K562 (cell line): ENCODE data around the gene FUBP3. TPM values are rescaled to one million over a fixed set of nuclear protein-coding genes. Genes with fewer than 3 reads are reported as not detected.

Experiments used
- ARID3B ChIP-seq: fragments of 250-450 bp; sonication (Bioruptor Pico); IDR thresholded peaks from 2 replicates; pipeline ENCODE4 v1.4.0; 2020; ENCODE audit warnings: borderline replicate concordance
- BHLHE40 ChIP-seq: IDR thresholded peaks from 2 replicates; pipeline ENCODE4 v1.6.1; 2011; ENCODE audit warnings: low read length, improper control_type of control experiment
- CCAR2 ChIP-seq: fragments of 200-400 bp; formaldehyde crosslinking; IDR thresholded peaks from 2 replicates; pipeline ENCODE4 v1.6.1; 2017; ENCODE audit warnings: mild to moderate bottlenecking, low read depth, low read length
- CGGBP1 ChIP-seq: fragments of 250-450 bp; sonication (Bioruptor Pico); IDR thresholded peaks from 2 replicates; pipeline ENCODE4 v1.9.0; 2021; ENCODE audit warnings: mild to moderate bottlenecking
- E2F8 ChIP-seq: fragments of 450-650 bp; IDR thresholded peaks from 2 replicates; pipeline ENCODE4 v1.7.1; 2018; ENCODE audit warnings: mild to moderate bottlenecking, low read depth; ENCODE audit not compliant: partially characterized antibody
- FOXK2 ChIP-seq, 2 experiments: fragments of 450-650 bp; IDR thresholded peaks in 1 of 2; conservative IDR thresholded peaks in 1 of 2; 2 replicates each; pipeline ENCODE4 v1.6.1; 2016; ENCODE audit warnings: low read depth in 2 of 2, mild to moderate bottlenecking in 1 of 2
- HNRNPK ChIP-seq: fragments of 200-400 bp; formaldehyde crosslinking; IDR thresholded peaks from one replicate; pipeline ENCODE4 v1.6.1; 2018; ENCODE audit warnings: mild to moderate bottlenecking, low read depth, low read length; ENCODE audit not compliant: poor library complexity, severe bottlenecking
- KDM1A ChIP-seq, 2 experiments: fragments of 450-650 bp; IDR thresholded peaks; 2 replicates each; pipeline ENCODE4 v1.6.1; 2016; ENCODE audit warnings: mild to moderate bottlenecking in 2 of 2
- MEF2A ChIP-seq: IDR thresholded peaks from 2 replicates; pipeline ENCODE4 v1.6.1; 2011; ENCODE audit warnings: low read depth, mild to moderate bottlenecking, low read length, moderate library complexity; ENCODE audit not compliant: control insufficient read depth
- NFIC ChIP-seq: fragments of 450-650 bp; IDR thresholded peaks from 2 replicates; pipeline ENCODE4 v1.6.1; 2017; ENCODE audit warnings: mild to moderate bottlenecking, inconsistent platforms
- PKNOX1 ChIP-seq: fragments of 450-650 bp; IDR thresholded peaks from 2 replicates; pipeline ENCODE4 v1.6.1; 2016
- POLR2AphosphoS2 ChIP-seq: IDR thresholded peaks from 2 replicates; pipeline ENCODE4 v1.6.1; 2012; ENCODE audit warnings: low read length, improper control_type of control experiment
- POLR2AphosphoS5 ChIP-seq: IDR thresholded peaks from 2 replicates; pipeline ENCODE4 v1.6.1; 2011; ENCODE audit warnings: mild to moderate bottlenecking, low read depth, low read length, moderate library complexity; ENCODE audit not compliant: control insufficient read depth, insufficient read depth
- POU5F1 ChIP-seq: fragments of 150-350 bp; IDR thresholded peaks from 2 replicates; pipeline ENCODE4 v1.6.1; 2014; ENCODE audit warnings: borderline replicate concordance, low read length, low read depth, mild to moderate bottlenecking; ENCODE audit not compliant: partially characterized antibody
- RBM14 ChIP-seq: fragments of 200-400 bp; formaldehyde crosslinking; IDR thresholded peaks from 2 replicates; pipeline ENCODE4 v1.6.1; 2018; ENCODE audit warnings: low read depth, mild to moderate bottlenecking, low read length, moderate library complexity, borderline replicate concordance; ENCODE audit not compliant: insufficient read depth
- RBM39 ChIP-seq: fragments of 200-400 bp; formaldehyde crosslinking; optimal IDR thresholded peaks from 2 replicates; pipeline ENCODE3; 2018; ENCODE audit warnings: low read depth, low read length
- SP1 ChIP-seq: sonication (generic); formaldehyde crosslinking; IDR thresholded peaks from 2 replicates; pipeline ENCODE4 v1.8.1; 2022; ENCODE audit warnings: mild to moderate bottlenecking, missing genetic modification reagents
- SRSF1 ChIP-seq: fragments of 200-400 bp; formaldehyde crosslinking; IDR thresholded peaks from 2 replicates; pipeline ENCODE4 v1.6.1; 2017; ENCODE audit warnings: mild to moderate bottlenecking, low read depth, low read length, moderate library complexity
- ZBTB7A ChIP-seq: IDR thresholded peaks from 2 replicates; pipeline ENCODE4 v1.6.1; 2011; ENCODE audit warnings: low read depth, mild to moderate bottlenecking, low read length, moderate library complexity, borderline replicate concordance; ENCODE audit not compliant: control insufficient read depth
- ZNF143 ChIP-seq: sonication (generic); formaldehyde crosslinking; IDR thresholded peaks from 2 replicates; pipeline ENCODE4 v1.9.0; 2022; ENCODE audit warnings: mild to moderate bottlenecking, missing genetic modification reagents
- ZNF778 ChIP-seq: fragments of 450-650 bp; formaldehyde crosslinking; IDR thresholded peaks from 2 replicates; pipeline ENCODE4 v1.4.0; 2020; ENCODE audit warnings: mild to moderate bottlenecking, moderate library complexity
- polyA plus RNA-seq, 8 experiments: library from polyadenylated mRNA; depleted of rRNA in 4 of 8; stranded (reverse) in 5 of 8; unstranded in 3 of 8; fragments of >200 nt; fragmentation: Nextera tagmentation in 2 of 8; fragmentation: Illumina TruSeq in 1 of 8; extraction: Ambion mirVana in 2 of 8; extraction: Trizol in 1 of 8; gene quantifications; 2 replicates each; pipeline versions ENCODE4 v1.2.1 to v1.2.3, GENCODE V29; 2011 to 2014; ENCODE audit warnings: inconsistent platforms in 1 of 8, missing spikeins in 1 of 8
- total RNA-seq, 7 experiments: library from RNA; depleted of rRNA in 6 of 7; stranded (reverse); fragments of >200 nt in 6 of 7; fragmentation: Illumina TruSeq in 2 of 7; extraction: Trizol in 2 of 7; gene quantifications; 2 replicates each; pipeline versions ENCODE4 v1.2.1 to v1.2.3, GENCODE V29; 2011 to 2021; ENCODE audit warnings: low replicate concordance in 1 of 7

The FUBP3 gene
- total and polyA plus RNA-seq, 9 of the 15 experiments (the other 6 are each of a cell fraction or from before 2014, with no cell fraction given): 3.0 to 64.0 (median 48.1) TPM

GRCh38 chr9:130680836-130681768, 101.7 kb downstream of the FUBP3 start (continued):
- no peak for TF ChIP-seq E2F8
- peak; percentile 67; the same call in 1 of the 2 replicates for TF ChIP-seq ZBTB7A
- TF ChIP-seq SRSF1: no peak
- no peak for TF ChIP-seq RBM39
- TF ChIP-seq ZNF143 (CRISPR knock-in tag): no peak
- TF ChIP-seq POU5F1: peak; percentile 13
- TF ChIP-seq CGGBP1 (CRISPR knock-in tag): no peak
- no peak for TF ChIP-seq ZNF778
- no peak for TF ChIP-seq HNRNPK
- peak; percentile 67 for TF ChIP-seq KDM1A (IDR thresholded peaks at IDR 0.05)
- peak; percentile 60 for TF ChIP-seq BHLHE40
- TF ChIP-seq SP1: no peak; the same call in 1 of the 2 replicates
- TF ChIP-seq ARID3B: no peak
- TF ChIP-seq RBM14: no peak
- no peak for TF ChIP-seq CCAR2
- no peak for TF ChIP-seq POLR2AphosphoS2
- no peak for TF ChIP-seq MEF2A
- TF ChIP-seq FOXK2 (conservative IDR thresholded peaks at IDR 0.05 in 1 of 2, IDR thresholded peaks at IDR 0.05 in 1 of 2; ENCODE audit: low read depth in 2 of 2): no peak
- TF ChIP-seq NFIC: peak; percentile 45; the same call in 1 of the 2 replicates
- TF ChIP-seq POLR2AphosphoS5: no peak
- TF ChIP-seq PKNOX1: peak; percentile 42; the same call in 1 of the 2 replicates
